Brain microvascular endothelial cell (primary cell): ENCODE results near the gene MED13L.

Experiments
- DNase-seq: peaks from one replicate; pipeline ENCODE4 v3.0.0-alpha.2; 2020
- H3K27ac ChIP-seq: fragments of 250-450 bp; sonication (Bioruptor Pico); 2 replicates; pipeline ENCODE4 v1.5.1; 2020; ENCODE audit warnings: mild to moderate bottlenecking, moderate library complexity
- H3K27me3 ChIP-seq: fragments of 250-450 bp; sonication (Bioruptor Pico); replicated peaks from 2 replicates; pipeline ENCODE4 v1.5.1; 2020; ENCODE audit warnings: mild to moderate bottlenecking
- H3K36me3 ChIP-seq: fragments of 250-450 bp; sonication (Bioruptor Pico); replicated peaks from 2 replicates; pipeline ENCODE4 v1.5.1; 2020; ENCODE audit warnings: mild to moderate bottlenecking
- H3K4me3 ChIP-seq: 2 replicates; pipeline ENCODE4 v1.5.1; 2011; ENCODE audit warnings: low read depth, mild to moderate bottlenecking, control low read depth, low read length, moderate library complexity
- CTCF ChIP-seq: IDR thresholded peaks from 2 replicates; pipeline ENCODE4 v1.5.1; 2011; ENCODE audit warnings: low read depth, mild to moderate bottlenecking, moderate library complexity, low read length, control low read depth, inconsistent platforms; ENCODE audit errors: missing control alignments
- in situ Hi-C: cut with HindIII; loops from 2 replicates; pipeline ENCODE4 v1.10.0; 2017; ENCODE audit warnings: low sequenced_read_pairs, low pct_ligation_motif_present

MED13L gene

DNA sequence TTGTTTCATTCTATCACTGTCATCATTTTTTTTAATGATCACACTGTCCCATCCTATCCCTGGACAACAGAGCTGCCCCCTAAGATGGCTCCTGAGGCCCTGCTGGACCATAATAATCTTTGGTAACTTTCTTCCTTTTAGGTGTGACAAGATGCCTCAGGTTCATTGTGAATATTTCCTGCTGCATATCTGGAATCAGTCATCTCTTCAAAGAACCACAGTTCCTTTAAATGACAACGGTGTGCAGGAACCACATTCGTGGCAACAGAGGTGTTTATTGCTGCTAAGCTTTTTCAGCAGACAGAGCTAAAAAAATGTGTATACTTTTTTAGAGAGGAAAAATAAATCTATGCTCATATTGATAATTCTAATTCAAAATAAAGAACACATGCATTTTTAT lies 312.9 kb downstream of the MED13L start:
- in situ Hi-C loops: no loop called here
- Histone ChIP-seq H3K27ac (no peak overlapping the region), H3K36me3 (peaks cover 37% of the 10 kb centered on the region), H3K4me3 (no peak overlapping the region), H3K27me3 (no peaks in the 10 kb centered on the region)
- TF ChIP-seq CTCF: no peak
- no peak for DNase-seq

DNA sequence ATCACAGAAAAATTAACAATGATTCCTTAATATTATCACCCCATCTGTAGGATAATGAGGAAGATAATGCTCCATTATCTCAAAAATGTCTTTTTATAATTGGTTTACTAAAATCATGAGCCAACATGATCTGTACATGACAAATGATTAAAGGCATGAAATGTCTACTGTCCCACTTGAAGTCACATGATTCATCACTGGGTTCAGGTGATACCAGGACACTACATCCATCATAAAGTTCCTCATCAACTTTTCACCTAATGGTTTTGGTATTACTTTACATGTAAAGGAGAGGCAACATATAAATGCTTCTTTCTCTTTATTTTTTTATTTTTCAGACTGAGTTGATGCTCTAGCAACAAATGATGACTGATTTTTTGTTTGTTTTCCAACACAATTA lies 313.3 kb downstream of the MED13L start:
- Histone ChIP-seq H3K4me3 (no peak overlapping the region), H3K36me3 (peaks cover 37% of the 10 kb centered on the region), H3K27me3 (no peaks in the 10 kb centered on the region), H3K27ac (no peak overlapping the region)
- DNase-seq: no peak
- in situ Hi-C loops: no loop called here
- TF ChIP-seq CTCF: no peak

DNA sequence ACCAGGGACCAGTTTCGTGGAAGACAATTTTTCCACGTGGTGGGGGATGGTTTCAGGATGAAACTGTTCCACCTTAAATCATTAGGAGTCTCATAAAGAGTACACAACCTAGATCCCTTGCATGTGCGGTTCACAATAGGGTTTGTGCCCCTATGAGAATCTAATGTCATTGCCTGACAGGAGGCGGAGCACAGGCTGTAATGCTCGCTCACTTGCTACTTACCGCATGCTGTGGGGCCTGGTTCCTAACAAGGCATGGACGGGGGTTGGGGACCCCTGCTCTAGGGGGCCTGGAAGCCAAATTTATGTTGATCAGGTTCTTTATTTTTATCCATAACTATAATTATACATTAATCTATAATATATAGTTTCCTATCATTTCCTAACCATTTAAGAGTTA lies 315.3 kb downstream of the MED13L start:
- peak overlapping the region; percentile 84 for H3K27ac ChIP-seq
- in situ Hi-C loops: no loop called here
- DNase-seq: peak; percentile 58
- H3K27me3 ChIP-seq: no peaks in the 10 kb centered on the region
- TF ChIP-seq CTCF: no peak
- H3K4me3 ChIP-seq: no peak overlapping the region
- H3K36me3 ChIP-seq: peaks cover 42% of the 10 kb centered on the region

DNA sequence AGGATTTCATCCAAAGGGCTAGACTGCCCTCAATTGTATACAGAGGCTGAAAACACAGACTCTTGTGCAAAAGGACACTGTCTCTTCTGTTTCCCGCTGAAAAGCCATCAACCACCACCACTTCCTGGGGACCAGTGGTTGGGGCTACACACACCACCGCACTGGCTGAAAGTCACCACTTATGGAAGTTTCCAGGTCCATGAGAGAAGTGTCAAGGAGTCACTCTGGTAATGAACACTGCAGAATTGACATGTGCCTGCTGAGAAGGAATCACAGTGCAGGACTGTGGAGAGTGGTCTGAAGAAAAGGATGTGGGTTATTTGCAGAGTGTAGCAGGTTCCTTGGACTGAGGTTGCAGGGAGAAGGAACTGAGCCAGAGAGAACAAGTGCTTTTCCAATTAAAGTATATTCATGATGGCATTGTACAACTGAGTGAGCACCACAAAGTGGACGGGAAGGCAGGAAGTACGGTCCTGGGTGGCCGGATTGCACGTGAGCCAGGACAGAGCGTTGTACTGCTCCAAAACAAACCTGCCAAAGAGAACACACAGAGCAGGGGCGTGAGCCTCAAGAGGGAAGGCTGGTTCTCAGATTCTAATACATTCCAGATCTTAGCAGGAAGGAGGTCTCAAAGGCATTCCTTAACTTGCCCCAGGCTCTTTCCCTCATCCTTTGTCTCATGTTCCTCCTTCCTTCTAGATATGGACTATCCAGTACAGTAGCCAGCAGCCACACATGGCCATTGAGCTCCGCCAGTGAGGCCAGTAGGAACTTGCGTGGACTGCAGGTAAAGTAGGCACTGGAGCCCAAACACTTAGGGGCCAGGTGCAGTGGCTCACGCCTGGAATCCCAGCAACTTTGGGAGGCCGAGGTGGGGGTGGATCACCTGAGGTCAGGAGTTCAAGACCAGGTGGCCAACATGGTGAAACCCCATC lies 316.4 kb downstream of the MED13L start:
- TF ChIP-seq CTCF: no peak
- no peaks in the 10 kb centered on the region for H3K27me3 ChIP-seq
- H3K4me3 ChIP-seq: no peak overlapping the region
- in situ Hi-C loops: no loop called here
- peak overlapping the region; percentile 84 for H3K27ac ChIP-seq
- peaks cover 37% of the 10 kb centered on the region for H3K36me3 ChIP-seq
- DNase-seq: no peak

GRCh38 chr12:115957686-115958290 lies 319.7 kb downstream of the MED13L start:
- H3K4me3 ChIP-seq: no peak overlapping the region
- H3K36me3 ChIP-seq: peaks cover 21% of the 10 kb centered on the region
- in situ Hi-C loops: no loop called here
- no peak for DNase-seq
- no peaks in the 10 kb centered on the region for H3K27me3 ChIP-seq
- no peak overlapping the region for H3K27ac ChIP-seq
- TF ChIP-seq CTCF: no peak

DNA sequence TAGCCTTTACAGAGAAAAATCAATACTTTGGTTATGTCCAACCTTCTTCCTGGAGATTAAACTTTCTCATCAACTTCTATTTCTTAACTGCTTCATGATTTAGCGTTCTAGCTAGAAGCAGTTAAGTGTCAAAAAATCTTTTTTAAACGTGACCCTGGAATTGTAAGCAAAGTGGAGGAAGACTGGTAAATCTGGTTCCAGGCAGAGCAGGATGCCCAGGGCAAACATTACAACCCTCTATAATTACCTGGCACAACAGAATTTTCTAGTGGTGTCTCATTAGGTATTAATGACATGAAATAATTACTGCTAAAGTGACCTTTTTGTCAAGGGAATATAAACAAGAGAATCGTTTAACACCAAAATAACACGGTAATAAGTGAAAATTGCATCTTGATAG lies 320.8 kb downstream of the MED13L start:
- peaks cover 21% of the 10 kb centered on the region for H3K36me3 ChIP-seq
- in situ Hi-C loops: no loop called here
- no peak for DNase-seq
- H3K27ac ChIP-seq: no peak overlapping the region
- H3K27me3 ChIP-seq: no peaks in the 10 kb centered on the region
- TF ChIP-seq CTCF: no peak
- no peak overlapping the region for H3K4me3 ChIP-seq
